HG03432 (cell line): ENCODE measurements around the gene ACTR1A.

Experiments
- ATAC-seq: cut with Tn5 transposase; IDR thresholded peaks from one replicate; pipeline ENCODE4 v1.9.1; 2021; ENCODE audit warnings: mild to moderate bottlenecking, moderate library complexity; ENCODE audit not compliant: unreplicated experiment

The ACTR1A gene

DNA sequence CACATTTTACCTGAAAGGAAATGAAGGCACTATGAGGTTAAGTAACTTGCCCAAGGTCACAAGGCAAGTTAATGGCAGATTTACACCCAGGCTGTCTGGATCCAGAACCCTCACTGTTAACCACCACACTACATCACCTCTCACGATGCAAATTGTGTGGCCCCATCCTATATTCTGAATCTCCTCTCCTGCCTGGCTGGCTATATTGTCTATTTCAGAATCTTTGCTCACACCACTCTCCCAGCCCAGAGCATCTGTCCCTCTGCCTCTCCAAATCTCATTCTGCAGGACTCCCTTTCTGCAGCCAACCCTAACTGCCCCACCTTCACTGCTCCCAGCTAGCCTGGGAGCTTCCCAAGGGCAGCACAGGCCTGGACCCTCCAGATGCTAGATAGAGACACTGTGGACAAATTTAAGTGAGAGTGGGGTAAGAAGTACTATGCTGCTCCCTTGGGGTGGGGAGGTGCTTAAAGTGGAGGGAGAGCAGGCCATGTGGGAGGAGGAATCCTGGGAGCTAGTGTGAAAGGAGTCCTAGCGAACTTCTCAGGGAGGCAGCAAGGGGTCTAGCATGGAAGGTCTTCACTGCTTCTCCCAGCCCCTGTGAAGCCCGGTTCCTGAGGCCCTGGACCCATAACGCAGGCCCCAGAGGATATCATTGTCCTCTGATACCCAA lies 70.9 kb downstream of the ACTR1A start:
- peak; percentile 1 for ATAC-seq

DNA sequence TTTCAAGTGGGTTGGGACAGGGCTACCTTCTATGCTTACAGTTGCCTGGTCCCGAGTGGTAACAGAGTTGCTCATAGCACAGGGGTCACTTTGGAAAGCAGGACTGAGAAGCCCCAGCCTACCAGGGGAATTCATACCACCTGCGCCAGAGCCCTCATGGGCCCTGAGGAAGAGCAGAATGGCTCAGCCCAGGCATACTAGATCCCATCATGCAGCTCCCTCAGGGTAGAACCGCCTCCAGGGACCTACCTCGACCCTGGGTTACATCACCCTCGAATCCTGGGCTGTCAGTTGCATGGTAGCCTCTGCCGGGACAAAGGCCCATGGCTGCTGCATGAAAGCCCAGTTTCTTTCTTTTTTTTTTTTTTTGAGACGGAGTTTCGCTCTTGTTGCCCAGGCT lies 73.0 kb downstream of the ACTR1A start:
- ATAC-seq = no peak
